Kidney capillary endothelial cell (primary cell): Measurements from ENCODE around the gene ADIPOR1.
A peak's percentile ranks its signal among the peaks of the same experiment; 100 is the strongest.
"Not testable (repeated sequence)": the region's sequence is repeated elsewhere in the genome, so short reads cannot be mapped to it uniquely, and the experiment has no call there.

Experiments
- DNase-seq: peaks from one replicate; pipeline ENCODE4 v3.0.0-alpha.2; 2018; ENCODE audit warnings: low spot score

ADIPOR1 gene, protein sequence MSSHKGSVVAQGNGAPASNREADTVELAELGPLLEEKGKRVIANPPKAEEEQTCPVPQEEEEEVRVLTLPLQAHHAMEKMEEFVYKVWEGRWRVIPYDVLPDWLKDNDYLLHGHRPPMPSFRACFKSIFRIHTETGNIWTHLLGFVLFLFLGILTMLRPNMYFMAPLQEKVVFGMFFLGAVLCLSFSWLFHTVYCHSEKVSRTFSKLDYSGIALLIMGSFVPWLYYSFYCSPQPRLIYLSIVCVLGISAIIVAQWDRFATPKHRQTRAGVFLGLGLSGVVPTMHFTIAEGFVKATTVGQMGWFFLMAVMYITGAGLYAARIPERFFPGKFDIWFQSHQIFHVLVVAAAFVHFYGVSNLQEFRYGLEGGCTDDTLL

DNA sequence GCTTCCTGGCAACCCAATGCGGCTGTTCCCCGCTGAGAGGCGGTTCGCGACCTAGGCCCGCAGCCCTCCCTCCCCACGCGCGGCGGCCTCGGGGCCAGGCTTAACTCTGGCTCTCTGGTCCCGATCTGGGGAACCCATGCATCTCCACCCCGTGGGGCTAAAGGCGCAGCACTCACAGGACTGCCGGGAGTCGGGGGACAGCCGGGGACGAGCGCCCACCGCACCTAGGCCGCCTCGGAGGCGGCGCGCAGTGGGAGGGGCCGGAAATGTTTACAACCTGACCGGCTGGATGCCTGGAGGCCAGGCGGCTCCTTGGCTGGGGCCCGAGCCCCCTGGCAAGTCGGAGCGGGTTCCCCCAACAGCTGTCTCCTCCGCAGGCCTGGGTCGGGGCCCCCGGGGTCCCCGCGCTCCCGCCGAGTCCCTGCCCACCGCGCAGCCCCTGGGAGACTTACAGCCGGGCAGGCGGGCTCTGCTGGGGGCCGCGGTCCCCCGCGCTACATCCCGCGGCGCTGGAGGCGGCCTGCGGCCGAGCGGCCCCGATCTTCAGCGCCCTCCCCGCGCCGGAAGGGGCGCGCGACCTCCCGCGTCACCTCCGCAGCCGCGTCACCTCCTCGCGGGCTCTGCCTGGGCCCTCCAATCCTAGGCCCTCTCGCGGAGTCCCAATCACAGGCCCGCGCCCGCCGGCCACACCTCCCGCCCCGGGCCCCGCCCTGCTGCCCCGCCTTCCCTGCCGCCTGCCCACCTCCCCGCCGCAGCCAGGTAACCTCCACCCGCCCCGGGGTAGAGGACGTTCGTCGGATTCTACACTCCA lies at the start of gene ADIPOR1:
Gene ADIPOR1 (minus strand): TSS at position 580 of the 811 bp plus-strand sequence. CDS start 7,242 bp downstream, outside the sequence.
- peak; percentile 77 for DNase-seq

DNA sequence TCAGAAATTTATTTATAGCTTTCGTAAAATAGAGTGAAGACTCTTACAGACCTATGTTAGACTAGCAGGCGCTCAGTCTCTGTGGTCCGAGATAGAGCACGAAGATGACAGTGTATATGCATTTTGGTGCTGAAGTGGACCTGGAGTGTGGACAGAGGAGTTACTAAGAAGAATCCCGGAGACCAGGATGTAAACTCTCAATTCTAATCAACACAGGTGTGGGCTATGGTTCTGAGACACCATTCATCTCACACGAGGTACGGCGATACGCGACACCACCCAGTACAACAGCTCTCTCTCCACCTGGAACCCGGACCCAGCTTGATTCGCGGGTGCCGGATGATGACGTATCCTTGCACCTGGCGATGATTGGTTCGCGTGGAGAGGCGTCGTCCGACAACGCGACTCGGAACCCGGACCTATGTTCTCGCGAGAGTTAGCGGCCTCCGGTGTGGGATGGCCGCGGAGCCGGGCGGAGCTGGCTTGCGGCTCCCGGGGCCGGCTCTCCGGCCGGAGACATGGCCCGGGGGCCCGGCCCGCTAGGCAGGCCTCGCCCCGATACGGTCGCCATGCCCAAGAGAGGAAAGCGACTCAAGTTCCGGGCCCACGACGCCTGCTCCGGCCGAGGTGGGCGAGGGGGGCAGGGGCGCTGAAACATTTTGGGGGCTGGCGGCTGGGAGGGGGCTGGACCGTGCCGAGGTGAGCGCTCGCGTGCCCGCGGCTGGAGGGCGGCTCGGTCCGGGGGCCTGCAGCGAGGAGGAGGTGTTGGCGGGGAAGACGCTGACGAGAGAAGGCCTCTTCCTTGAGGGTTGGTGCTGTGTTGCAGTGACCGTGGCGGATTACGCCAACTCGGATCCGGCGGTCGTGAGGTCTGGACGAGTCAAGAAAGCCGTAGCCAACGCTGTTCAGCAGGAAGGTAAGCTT lies 49.1 kb upstream of the ADIPOR1 start, which contains the start of gene TMEM183A:
Gene TMEM183A (plus strand): TSS at position 427 of the 924 bp plus-strand sequence. CDS start 92 bp downstream, at position 519.
- DNase-seq = peak; percentile 88

DNA sequence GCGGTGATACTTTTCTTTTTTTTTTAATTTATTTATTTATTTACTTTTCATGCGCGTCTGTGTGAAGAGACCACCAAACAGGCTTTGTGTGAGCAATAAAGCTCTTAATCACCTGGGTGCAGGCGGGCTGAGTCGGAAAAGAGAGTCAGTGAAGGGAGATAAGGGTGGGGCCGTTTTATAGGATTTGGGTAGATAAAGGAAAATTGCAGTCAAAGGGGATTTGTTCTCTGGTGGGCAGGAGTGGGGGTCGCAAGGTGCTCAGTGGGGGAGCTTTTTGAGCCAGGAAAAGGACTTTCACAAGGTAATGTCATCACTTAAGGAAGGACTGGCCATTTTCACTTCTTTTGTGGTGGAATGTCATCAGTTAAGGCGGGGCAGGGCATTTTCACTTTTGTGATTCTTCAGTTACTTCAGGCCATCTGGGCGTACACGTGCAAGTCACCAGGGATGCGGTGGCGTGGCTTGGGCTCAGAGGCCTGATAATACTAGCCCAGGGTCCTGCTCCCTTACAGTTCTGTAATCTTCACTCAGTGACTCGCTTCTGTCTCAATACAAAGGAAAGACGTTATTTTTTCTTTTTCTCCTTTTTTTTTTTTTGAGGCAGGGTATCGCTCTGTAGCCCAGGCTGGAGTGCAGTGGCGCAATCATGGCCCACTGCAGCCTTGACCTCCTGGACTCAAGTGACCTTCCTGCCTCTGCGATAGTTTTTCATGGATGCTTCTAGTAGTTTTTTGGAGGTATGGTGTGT lies 47.5 kb upstream of the ADIPOR1 start:
- not testable (repeated sequence) for DNase-seq

DNA sequence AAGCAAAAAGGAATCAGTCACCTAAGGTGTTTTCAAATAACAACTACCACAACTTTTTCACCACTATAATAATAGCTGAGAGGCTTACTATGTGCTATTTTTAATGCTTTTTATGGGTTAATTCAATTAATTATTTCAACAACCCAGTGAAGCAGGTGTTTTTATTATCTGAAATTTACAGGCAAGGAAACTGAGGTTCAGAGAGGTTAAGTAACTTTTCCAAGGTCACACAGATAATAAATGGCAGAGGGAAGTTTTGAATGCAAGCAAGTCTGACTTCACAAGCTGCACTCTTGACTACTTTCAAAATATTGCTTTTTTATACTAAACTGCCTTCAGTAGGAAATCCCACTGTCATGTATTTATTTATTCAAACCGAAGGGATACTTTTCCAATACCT lies 44.8 kb upstream of the ADIPOR1 start:
- no peak for DNase-seq

DNA sequence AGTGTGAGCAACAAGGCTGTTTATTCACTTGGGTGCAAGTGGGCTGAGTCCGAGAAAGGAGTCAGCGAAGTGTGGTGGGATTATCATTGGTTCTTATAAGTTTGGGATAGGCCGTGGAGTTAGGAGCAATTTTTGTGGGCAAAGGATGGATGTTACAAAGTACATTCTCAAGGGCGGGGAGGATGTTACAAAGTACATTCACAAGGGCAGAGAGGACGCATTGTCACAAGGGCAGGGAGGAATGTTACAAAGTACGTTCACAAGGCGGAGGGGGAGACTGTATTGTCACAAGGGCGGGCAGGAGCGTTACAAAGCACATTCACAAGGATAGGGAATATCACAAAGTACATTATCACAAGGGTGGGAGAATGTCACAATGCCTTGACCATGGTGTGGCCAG lies 43.9 kb upstream of the ADIPOR1 start:
- DNase-seq = no peak

DNA sequence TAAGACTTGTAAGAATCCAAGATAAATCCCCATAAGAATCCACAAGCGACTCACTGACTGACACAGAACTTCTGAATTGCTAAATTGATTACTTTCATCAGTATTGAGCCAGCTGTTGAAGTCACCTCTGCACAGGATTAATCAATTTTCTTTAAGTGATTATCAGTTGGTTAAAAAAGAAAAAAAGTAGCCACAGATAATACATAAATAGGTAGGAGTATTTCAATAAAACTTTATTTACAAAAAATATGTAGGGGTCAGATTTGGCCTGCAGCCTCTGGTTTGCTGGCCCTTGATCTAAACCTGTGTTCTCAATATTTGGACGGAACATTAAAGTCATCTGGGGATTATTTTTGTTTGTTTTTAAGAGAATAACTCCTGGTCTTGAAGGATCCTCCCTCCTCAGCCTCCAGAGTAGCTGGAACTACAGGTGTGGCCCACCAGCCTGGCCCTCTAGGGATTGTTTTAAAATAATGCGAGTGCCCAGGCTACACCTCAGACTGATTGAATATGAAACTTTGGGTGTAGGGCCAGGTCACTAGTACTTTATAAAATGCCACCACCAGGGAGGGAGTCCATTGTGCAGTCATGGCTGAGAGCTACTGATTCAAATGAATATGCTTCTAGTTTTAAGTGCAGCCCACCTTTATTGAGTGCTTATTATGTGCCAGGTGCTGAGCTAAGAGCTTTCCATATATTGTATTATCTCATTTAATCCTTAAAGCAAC lies 42.3 kb upstream of the ADIPOR1 start:
- DNase-seq = no peak

DNA sequence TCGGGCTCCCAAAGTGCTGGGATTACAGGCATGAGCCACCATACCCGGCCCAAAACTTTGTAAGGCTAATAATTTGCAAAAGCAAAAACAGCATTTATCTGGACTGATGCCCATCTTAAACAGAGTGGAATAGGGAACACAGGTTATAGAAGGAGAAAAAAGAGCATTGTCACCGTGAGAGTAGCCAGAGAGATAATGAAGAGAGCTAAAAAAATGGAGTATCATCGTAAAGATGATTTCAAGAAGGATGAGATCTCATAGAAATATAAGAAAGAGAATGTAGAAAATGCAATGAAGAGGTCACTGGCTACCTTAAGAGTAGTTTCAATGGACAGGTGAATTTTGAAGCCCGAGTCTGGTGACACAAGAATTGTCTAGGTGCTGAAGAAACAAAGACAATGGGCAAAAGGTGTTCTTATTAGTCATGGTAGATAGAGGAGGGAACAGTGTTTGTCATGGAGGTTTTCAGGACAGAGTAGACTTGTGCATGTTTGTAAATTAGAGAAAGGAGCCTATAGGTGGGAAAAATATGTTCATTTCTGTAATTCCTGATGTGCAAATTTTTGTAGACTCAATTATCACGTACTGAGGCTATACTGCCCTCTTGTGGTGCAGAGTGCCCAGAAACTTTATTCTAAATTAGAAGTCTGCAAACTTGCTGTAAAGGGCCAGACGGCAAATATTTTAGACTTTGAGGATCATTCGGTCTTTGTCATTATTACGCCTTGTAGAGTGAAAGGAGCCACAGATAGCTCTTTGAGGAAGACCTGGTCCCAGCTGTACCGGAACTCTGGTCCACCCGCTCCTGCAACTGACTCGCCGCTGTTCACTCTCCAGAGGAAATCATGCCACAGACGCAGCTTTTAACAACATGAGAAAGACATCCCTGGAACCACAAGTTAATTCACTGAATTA lies 41.0 kb upstream of the ADIPOR1 start:
- peak; percentile 67 for DNase-seq

DNA sequence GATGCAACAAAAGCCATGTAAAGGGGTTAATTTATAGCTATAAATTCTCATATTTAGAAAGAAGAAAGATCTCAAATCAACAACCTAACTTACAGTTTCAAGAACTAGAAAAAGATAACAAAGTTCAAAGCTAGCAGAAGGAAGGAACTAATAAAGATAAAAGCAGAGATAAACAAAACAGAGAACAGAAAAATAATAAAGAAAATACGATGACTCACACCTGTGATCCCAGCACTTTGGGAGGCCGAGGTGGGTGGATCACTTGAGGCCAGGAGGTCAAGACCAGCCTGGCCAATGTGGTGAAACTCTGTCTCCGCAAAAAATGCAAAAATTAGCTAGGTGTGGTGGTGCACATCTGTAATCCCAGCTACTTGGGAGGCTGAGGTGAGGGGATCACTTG lies 36.6 kb upstream of the ADIPOR1 start:
- DNase-seq = no peak

DNA sequence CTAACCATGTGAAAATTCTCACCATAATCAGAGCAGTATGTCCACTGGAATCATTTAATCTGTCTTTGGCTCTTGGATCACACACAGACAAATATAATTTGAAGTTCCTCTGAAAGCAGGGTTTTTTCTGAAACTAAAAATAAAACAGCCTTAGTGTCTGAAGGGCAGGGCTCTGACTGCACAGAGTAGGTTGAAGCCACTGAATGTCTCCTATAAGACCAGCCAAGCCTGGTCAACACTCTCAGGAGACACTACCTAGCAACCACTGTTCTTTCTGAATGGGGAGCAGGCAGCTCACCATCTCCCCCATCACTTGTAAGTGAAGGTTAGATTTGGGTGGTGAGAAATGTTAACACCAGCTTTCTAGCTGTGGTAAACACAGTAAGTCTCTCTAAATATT lies 33.0 kb upstream of the ADIPOR1 start:
- no peak for DNase-seq

DNA sequence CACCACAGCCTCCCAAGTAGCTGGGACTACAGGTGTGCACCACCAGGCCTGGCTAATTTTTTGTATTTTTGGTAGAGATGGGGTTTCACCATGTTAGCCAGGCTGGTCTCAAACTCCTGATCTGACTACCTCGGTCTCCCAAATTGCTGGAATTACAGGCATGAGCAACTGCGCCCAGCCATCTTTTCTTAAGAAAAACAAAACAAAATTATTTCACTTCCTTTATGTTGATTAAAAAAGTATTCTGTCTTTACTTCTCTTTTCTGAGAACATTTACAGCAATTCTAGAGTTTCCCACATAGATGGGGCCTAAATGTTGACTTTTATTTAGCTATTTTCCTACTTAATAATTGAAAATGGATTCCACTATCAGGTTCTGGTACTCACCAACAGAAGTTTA lies 31.8 kb upstream of the ADIPOR1 start:
- no peak for DNase-seq

DNA sequence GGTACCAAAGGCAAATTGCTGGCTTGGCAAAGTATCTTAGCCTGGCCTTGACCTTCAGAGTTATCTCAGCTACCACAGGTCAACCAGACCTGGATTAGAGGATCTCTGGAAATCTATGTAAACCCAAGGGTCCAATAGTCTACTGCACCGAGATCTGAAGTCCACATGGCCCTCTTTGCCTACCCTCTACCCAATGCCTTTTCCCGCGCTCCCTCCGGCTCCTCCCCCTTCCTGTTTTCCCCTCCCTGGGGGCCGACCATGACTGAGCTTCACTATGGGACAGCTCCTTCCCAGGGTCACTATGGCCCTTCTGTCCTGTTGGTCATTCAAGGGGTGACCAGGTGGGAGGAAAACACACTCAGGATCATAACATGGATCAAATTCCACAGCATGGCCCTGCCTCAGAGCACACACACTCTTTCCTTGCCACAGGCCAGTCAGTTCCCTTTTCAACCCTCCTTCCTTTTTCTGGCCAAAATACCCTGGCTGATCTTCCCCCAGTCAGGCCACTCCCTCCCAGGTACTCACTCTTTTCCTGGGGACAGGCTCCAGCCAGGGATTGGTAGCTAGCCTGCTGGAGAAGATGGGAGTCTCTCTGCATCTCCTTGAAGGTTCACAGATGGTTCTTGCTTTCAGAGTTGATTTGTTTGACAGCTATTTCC lies 29.9 kb upstream of the ADIPOR1 start:
- no peak for DNase-seq

DNA sequence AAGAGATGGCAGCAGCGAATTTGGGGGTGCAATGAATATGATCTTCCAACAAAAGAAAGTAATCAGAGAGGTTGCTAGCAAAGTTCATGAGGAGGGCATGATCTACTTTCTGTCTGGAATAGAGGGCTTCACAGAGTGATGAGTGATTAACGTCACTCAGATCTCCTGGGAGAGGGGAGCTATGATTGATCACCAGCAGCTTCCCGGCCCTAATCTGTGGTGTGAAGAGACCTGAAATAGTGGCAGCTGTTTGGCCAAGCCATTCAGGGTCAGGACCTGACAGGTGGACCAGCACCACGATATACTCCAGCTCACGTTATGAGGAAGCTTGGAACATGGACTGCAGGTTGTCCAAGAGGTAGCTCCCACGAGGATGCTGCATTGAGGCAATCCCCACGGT lies 29.1 kb upstream of the ADIPOR1 start:
- no peak for DNase-seq

DNA sequence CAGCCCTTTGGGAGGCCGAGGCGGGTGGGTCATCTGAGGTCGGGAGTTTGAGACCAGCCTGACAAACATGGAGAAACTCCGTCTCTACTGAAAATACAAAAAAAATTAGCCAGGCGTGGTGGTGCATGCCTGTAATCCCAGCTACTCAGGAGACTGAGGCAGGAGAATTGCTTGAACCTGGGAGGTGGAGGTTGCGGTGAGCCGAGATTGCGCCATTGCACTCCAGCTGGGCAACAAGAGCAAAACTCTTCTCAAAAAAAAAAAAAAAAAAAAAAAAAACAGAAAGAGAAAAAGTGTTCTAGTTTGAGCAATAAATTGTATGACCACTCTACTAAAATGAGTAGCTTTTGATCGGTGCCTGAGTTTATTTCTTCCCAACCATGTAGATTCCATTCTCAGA lies 28.0 kb upstream of the ADIPOR1 start:
- DNase-seq = not testable (repeated sequence)

DNA sequence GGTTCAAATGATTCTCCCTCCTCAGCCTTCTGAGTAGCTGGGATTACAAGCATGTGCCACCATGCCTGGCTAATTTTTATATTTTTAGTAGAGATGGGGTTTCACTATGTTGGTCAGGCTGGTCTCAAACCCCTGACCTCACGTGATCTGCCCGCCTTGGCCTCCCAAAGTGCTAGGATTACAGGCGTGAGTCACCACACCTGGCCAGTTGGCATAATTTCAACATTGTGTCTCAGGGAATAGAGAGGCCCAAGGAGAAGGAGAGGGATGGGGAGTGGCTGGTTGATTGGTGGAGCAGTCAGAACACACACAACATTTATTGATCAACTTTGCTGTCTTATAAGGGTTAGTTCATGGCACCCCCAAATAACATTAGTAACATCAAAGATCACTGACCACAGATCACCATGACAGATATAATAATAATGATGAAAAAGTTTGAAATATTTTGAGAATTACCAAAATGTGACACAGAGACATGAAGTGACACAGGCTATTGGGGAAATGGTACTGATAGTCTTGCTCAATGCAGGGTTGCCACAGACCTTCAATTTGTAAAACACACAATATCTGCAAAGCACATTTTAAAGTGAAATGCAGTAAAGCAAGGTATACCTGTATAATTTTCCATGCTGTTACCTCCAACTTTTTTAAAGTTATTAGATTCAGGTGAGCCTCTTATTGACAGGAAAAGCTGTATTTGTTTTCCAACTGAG lies 24.8 kb upstream of the ADIPOR1 start:
- DNase-seq = no peak

DNA sequence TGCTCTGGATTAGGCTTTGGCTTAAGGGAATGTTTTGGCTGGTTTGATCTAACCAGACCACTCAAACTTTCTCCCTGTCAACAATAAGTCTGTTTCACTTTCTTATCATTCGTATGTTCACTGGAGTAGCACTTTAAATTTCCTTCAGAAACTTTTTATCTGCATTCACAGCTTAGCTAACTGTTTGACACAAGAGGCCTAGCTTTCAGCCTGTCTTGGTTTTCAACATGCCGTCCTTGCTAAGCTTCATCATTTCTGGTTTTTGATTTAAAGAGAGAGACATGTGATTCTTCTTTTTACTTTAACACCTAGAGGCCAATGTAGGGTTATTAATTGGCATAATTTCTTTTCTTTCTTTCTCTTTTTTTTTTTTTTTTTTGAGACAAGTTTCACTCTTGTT lies 23.8 kb upstream of the ADIPOR1 start:
- no peak for DNase-seq

DNA sequence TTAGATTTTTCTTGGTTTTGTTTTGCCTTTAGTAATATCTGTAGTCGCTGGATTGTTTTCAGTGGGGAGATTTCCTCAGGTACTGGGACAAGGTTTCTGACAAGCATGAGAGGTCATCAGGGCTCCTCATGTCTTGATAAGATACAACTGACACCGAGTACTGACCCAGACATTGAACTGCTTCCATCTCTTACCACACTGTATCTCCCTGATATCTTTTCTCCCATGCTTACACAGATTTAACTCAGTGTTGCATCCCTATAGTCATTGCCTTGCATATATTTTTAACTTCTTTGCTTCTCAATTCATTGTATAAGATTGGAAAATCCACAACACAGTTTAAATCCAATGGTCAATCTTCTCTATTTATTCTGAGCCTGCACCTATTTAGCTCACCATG lies 21.3 kb upstream of the ADIPOR1 start:
- no peak for DNase-seq

DNA sequence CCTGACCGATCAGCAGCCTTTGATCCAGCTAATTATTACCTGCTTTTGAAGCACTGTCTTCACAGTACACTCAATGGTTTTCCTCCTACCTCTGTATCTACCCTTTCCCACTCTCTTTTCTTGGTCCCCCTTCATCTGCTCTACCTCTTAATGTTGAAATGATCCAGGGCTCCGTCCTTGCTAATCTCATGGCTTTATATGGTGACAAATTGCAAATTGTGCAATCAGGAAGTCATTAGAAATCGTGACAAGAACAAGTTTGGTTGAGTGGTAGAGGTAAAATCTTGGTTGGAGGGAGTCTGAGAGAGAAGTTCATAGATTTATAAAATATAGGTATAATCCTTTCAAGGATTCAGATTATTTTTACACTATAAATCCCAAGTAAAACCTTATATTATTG lies 18.5 kb upstream of the ADIPOR1 start:
- DNase-seq = no peak

DNA sequence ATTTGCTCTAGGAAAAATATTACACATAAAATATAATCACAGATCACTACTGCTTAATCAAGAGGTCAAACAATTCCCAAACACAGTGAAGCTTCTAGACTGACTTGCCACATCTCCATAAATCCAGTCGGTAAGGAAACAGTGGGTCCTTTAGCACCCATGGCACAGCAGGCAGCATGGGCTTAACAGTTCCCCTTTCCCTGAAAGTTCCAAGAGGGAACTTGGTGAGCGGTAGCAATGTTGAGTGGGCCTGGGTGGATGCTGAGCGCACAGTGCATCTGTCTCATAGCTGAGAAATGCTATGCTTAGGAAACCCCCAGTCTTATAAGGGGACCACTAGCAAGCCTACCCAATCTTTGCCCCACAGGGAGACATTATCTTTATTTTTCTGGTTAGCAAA lies 16.7 kb upstream of the ADIPOR1 start:
- no peak for DNase-seq
